ENCODE measurements around the gene CELA2A.

GRCh38 chr1:15413563-15414444, 42.7 kb upstream of the CELA2A start:
- TF ChIP-seq CTCF (IDR thresholded peaks at IDR 0.05) (no peak), POLR2A (IDR thresholded peaks at IDR 0.05) (no peak)

All from lower leg skin (tissue), 3 donors.